Activated T-helper 17 cell treated with anti-CD3 and anti-CD28 coated beads, Interleukin-2, amount 50 U/mL, for 72 hours (primary cell): ENCODE results near the gene CMC1. TPM values are rescaled to one million over a fixed set of nuclear protein-coding genes. Genes with fewer than 3 reads are reported as not detected.
"Not testable (repeated sequence)": the region's sequence is repeated elsewhere in the genome, so short reads cannot be mapped to it uniquely, and the experiment has no call there.

Source experiments
- ATAC-seq: fragments of 150-1000 bp; cut with Tn5 transposase; replicated peaks from 2 replicates; pipeline ENCODE4 v1.10.0; 2021; ENCODE audit warnings: mild to moderate bottlenecking, moderate library complexity
- H3K27ac Mint-ChIP-seq: one replicate; pipeline ENCODE4 v1.8.0; 2022; ENCODE audit warnings: mixed read lengths
- H3K27me3 Mint-ChIP-seq: one replicate; pipeline ENCODE4 v1.8.0; 2022; ENCODE audit warnings: mixed read lengths
- H3K36me3 Mint-ChIP-seq: one replicate; pipeline ENCODE4 v1.8.0; 2022; ENCODE audit warnings: low read depth, mild to moderate bottlenecking, mixed read lengths
- H3K4me1 Mint-ChIP-seq: one replicate; pipeline ENCODE4 v1.8.0; 2022; ENCODE audit warnings: mixed read lengths
- H3K4me3 Mint-ChIP-seq: one replicate; pipeline ENCODE4 v1.8.0; 2022; ENCODE audit warnings: mild to moderate bottlenecking, mixed read lengths
- H3K9me3 Mint-ChIP-seq: one replicate; pipeline ENCODE4 v1.8.0; 2022; ENCODE audit warnings: mixed read lengths
- total RNA-seq, 2 donors: library from RNA; stranded (reverse); gene quantifications; one replicate each; pipeline ENCODE4 v1.2.3, GENCODE V29; 2022

The CMC1 gene
- total RNA-seq: 10 to 100 TPM; 19.1 to 20.5 TPM

GRCh38 chr3:28241221-28242160 lies at the start of gene CMC1:
TSS of gene CMC1 (plus strand) at chr3:28241619. CDS start at chr3:28241794, 175 bp downstream.
- Mint-ChIP-seq H3K27ac (peak within 1 kb of the TSS; percentile 85), H3K4me1 (peaks cover 25% of the 10 kb centered on the region), H3K36me3 (peaks cover 5% of the 10 kb centered on the region), H3K27me3 (no peaks in the 10 kb centered on the region), H3K4me3 (peak within 1 kb of the TSS; percentile 93), H3K9me3 (no peaks in the 10 kb centered on the region)
- peak; percentile 98 for ATAC-seq

GRCh38 chr3:28198161-28198560 lies 43.3 kb upstream of the CMC1 start:
- Mint-ChIP-seq H3K4me1 (no peaks in the 10 kb centered on the region), H3K27me3 (no peaks in the 10 kb centered on the region), H3K9me3 (no peaks in the 10 kb centered on the region), H3K27ac (no peak overlapping the region), H3K4me3 (no peak overlapping the region), H3K36me3 (no peaks in the 10 kb centered on the region)
- ATAC-seq: no peak

GRCh38 chr3:28198974-28199373 lies 42.4 kb upstream of the CMC1 start:
- Mint-ChIP-seq H3K4me3 (no peak overlapping the region), H3K4me1 (no peaks in the 10 kb centered on the region), H3K27ac (no peak overlapping the region), H3K9me3 (no peaks in the 10 kb centered on the region), H3K27me3 (no peaks in the 10 kb centered on the region), H3K36me3 (no peaks in the 10 kb centered on the region)
- no peak for ATAC-seq

GRCh38 chr3:28199643-28200042 lies 41.8 kb upstream of the CMC1 start:
- ATAC-seq: not testable (repeated sequence)

GRCh38 chr3:28200366-28200848 lies 41.0 kb upstream of the CMC1 start:
- not testable (repeated sequence) for H3K27me3 Mint-ChIP-seq, ATAC-seq, H3K4me1 Mint-ChIP-seq, H3K36me3 Mint-ChIP-seq, H3K9me3 Mint-ChIP-seq, H3K27ac Mint-ChIP-seq, H3K4me3 Mint-ChIP-seq

More at GRCh38 chr3:28199643-28200042, 41.8 kb upstream of the CMC1 start:
- H3K27me3 Mint-ChIP-seq, H3K9me3 Mint-ChIP-seq, H3K4me3 Mint-ChIP-seq, H3K4me1 Mint-ChIP-seq, H3K27ac Mint-ChIP-seq, H3K36me3 Mint-ChIP-seq: not testable (repeated sequence)

- no peaks in the 10 kb centered on the region for H3K27me3 Mint-ChIP-seq
- peaks cover 13% of the 10 kb centered on the region for H3K4me1 Mint-ChIP-seq
- no peak overlapping the region for H3K27ac Mint-ChIP-seq
- no peak for ATAC-seq
- H3K36me3 Mint-ChIP-seq: no peaks in the 10 kb centered on the region
- H3K4me3 Mint-ChIP-seq: no peak overlapping the region
- H3K9me3 Mint-ChIP-seq: no peaks in the 10 kb centered on the region
Measured at GRCh38 chr3:28206479-28206878, 34.9 kb upstream of the CMC1 start.

GRCh38 chr3:28207000-28207733 lies 34.3 kb upstream of the CMC1 start:
- H3K27ac Mint-ChIP-seq: no peak overlapping the region
- H3K4me3 Mint-ChIP-seq: no peak overlapping the region
- H3K27me3 Mint-ChIP-seq: no peaks in the 10 kb centered on the region
- no peaks in the 10 kb centered on the region for H3K9me3 Mint-ChIP-seq
- ATAC-seq: no peak
- H3K36me3 Mint-ChIP-seq: no peaks in the 10 kb centered on the region
- peaks cover 15% of the 10 kb centered on the region for H3K4me1 Mint-ChIP-seq

GRCh38 chr3:28210968-28211713 lies 30.3 kb upstream of the CMC1 start:
- Mint-ChIP-seq H3K27me3 (no peaks in the 10 kb centered on the region), H3K27ac (no peak overlapping the region), H3K4me1 (peaks cover 10% of the 10 kb centered on the region), H3K4me3 (no peak overlapping the region), H3K36me3 (no peaks in the 10 kb centered on the region), H3K9me3 (peaks cover 12% of the 10 kb centered on the region)
- ATAC-seq: no peak

- Mint-ChIP-seq H3K4me3 (no peak overlapping the region), H3K4me1 (peaks cover 10% of the 10 kb centered on the region), H3K9me3 (peaks cover 16% of the 10 kb centered on the region), H3K27ac (no peak overlapping the region), H3K27me3 (no peaks in the 10 kb centered on the region), H3K36me3 (no peaks in the 10 kb centered on the region)
- no peak for ATAC-seq
Measured at GRCh38 chr3:28212681-28213080, 28.7 kb upstream of the CMC1 start.

- H3K9me3 Mint-ChIP-seq: peaks cover 23% of the 10 kb centered on the region
Measured at GRCh38 chr3:28215407-28215806, 26.0 kb upstream of the CMC1 start.

GRCh38 chr3:28218071-28218916 lies 23.1 kb upstream of the CMC1 start:
- peak; percentile 28 for ATAC-seq

More at GRCh38 chr3:28215407-28215806, 26.0 kb upstream of the CMC1 start:
- Mint-ChIP-seq H3K27ac (no peak overlapping the region), H3K4me3 (no peak overlapping the region), H3K27me3 (peaks cover 1% of the 10 kb centered on the region), H3K4me1 (peaks cover 11% of the 10 kb centered on the region), H3K36me3 (no peaks in the 10 kb centered on the region)
- no peak for ATAC-seq

GRCh38 chr3:28218917-28219198 lies 22.6 kb upstream of the CMC1 start:
- peaks cover 28% of the 10 kb centered on the region for H3K9me3 Mint-ChIP-seq
- H3K4me3 Mint-ChIP-seq: no peak overlapping the region
- no peak for ATAC-seq
- peaks cover 6% of the 10 kb centered on the region for H3K4me1 Mint-ChIP-seq
- peaks cover 6% of the 10 kb centered on the region for H3K27me3 Mint-ChIP-seq
- no peak overlapping the region for H3K27ac Mint-ChIP-seq
- no peaks in the 10 kb centered on the region for H3K36me3 Mint-ChIP-seq

More at GRCh38 chr3:28218071-28218916, 23.1 kb upstream of the CMC1 start:
- H3K27me3 Mint-ChIP-seq: peaks cover 6% of the 10 kb centered on the region
- H3K4me3 Mint-ChIP-seq: no peak overlapping the region
- H3K4me1 Mint-ChIP-seq: peaks cover 6% of the 10 kb centered on the region
- no peaks in the 10 kb centered on the region for H3K36me3 Mint-ChIP-seq
- H3K9me3 Mint-ChIP-seq: peaks cover 28% of the 10 kb centered on the region
- H3K27ac Mint-ChIP-seq: no peak overlapping the region

- peak; percentile 23 for ATAC-seq
- no peak overlapping the region for H3K27ac Mint-ChIP-seq
- no peaks in the 10 kb centered on the region for H3K36me3 Mint-ChIP-seq
- peaks cover 9% of the 10 kb centered on the region for H3K9me3 Mint-ChIP-seq
- no peak overlapping the region for H3K4me3 Mint-ChIP-seq
- H3K27me3 Mint-ChIP-seq: peaks cover 6% of the 10 kb centered on the region
- peaks cover 6% of the 10 kb centered on the region for H3K4me1 Mint-ChIP-seq
Measured at GRCh38 chr3:28224430-28224829, 17.0 kb upstream of the CMC1 start.
